ENCODE measurements around the gene COL9A1.
"Not testable (repeated sequence)": the region's sequence is repeated elsewhere in the genome, so short reads cannot be mapped to it uniquely, and the experiment has no call there.

The COL9A1 gene

DNA sequence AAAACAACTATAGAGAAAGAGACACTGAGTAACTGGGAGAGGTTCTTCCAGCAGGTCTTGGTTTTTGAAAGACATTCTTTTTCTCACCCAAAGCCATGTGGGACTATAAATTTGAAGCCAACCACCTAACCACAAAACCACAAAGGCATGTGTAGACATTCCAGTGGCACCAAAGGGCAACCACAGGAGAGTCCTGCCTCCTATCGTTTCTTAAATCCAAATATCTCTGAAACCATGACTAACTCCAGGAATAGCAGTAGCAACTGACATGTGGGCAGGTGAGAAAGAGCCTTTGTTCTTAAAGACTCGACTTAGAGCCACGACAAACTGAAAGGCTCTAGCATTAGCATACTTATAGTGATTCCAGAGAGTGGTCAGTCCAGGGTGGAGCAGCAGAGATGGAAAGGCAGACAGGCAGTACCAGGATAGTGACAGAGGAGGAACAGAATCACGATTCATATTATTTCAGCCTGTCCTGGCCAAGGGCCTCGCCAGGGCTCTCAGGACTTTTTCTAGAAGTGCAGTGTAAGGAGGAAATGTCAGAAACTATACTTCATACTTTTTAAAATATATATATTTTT, 9.4 kb upstream of the COL9A1 start:
- TF ChIP-seq MAX (IDR thresholded peaks at IDR 0.05; ENCODE audit: low read depth, low read length) (no peak), POLR2A (IDR thresholded peaks at IDR 0.05; ENCODE audit: extremely low read depth, insufficient read length) (no peak), MYC (IDR thresholded peaks at IDR 0.05; ENCODE audit: low read depth, low read length) (no peak)
- TF ChIP-seq, protein P1, sequence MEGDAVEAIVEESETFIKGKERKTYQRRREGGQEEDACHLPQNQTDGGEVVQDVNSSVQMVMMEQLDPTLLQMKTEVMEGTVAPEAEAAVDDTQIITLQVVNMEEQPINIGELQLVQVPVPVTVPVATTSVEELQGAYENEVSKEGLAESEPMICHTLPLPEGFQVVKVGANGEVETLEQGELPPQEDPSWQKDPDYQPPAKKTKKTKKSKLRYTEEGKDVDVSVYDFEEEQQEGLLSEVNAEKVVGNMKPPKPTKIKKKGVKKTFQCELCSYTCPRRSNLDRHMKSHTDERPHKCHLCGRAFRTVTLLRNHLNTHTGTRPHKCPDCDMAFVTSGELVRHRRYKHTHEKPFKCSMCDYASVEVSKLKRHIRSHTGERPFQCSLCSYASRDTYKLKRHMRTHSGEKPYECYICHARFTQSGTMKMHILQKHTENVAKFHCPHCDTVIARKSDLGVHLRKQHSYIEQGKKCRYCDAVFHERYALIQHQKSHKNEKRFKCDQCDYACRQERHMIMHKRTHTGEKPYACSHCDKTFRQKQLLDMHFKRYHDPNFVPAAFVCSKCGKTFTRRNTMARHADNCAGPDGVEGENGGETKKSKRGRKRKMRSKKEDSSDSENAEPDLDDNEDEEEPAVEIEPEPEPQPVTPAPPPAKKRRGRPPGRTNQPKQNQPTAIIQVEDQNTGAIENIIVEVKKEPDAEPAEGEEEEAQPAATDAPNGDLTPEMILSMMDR (IDR thresholded peaks at IDR 0.05; ENCODE audit: low read depth, low read length), result no peak
- peak; percentile 68 for DNase-seq (ENCODE audit: low read depth)
- no peak overlapping the region for H3K4me3 ChIP-seq (ENCODE audit: low read depth, low read length)

- TF ChIP-seq, protein P1 (IDR thresholded peaks at IDR 0.05; ENCODE audit: low read depth, low read length), result peak; percentile 43
- no peak for TF ChIP-seq MYC (IDR thresholded peaks at IDR 0.05; ENCODE audit: low read depth, low read length)
- DNase-seq (ENCODE audit: low read depth), result peak; percentile 57
- no peak overlapping the region for H3K4me3 ChIP-seq (ENCODE audit: low read depth, low read length)
Observed at GRCh38 chr6:70310063-70310694, 7.3 kb upstream of the COL9A1 start.

DNA sequence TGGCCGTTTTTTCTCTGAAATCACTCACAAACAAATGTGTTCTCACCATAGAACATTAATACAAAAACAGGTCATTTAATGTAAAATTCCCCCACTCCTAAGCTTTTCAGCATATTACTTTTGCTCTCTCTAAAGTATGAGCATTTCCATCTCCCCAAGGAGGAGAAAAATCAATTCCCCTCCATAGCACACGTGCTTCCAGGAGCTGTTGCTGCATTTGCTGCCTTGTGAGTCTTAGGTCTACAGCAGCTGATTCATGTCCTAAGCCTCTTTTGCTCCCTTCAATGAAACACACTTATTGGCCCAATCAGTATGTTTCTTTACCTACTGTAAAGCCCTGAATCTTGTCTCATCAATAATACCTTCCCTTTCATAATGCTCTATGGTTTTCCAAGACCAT, 6.4 kb upstream of the COL9A1 start:
- TF ChIP-seq MAX (IDR thresholded peaks at IDR 0.05; ENCODE audit: low read depth, low read length) (no peak), POLR2A (IDR thresholded peaks at IDR 0.05; ENCODE audit: extremely low read depth, insufficient read length) (no peak), MYC (IDR thresholded peaks at IDR 0.05; ENCODE audit: low read depth, low read length) (no peak)
- TF ChIP-seq, protein P1 (IDR thresholded peaks at IDR 0.05; ENCODE audit: low read depth, low read length), result no peak
- DNase-seq (ENCODE audit: low read depth), result no peak
- no peak overlapping the region for H3K4me3 ChIP-seq (ENCODE audit: low read depth, low read length)

GRCh38 chr6:70308142-70308541, 5.3 kb upstream of the COL9A1 start:
- DNase-seq (ENCODE audit: low read depth); H3K4me3 ChIP-seq (ENCODE audit: low read depth, low read length): not testable (repeated sequence)

- H3K4me3 ChIP-seq (ENCODE audit: low read depth, low read length), result no peak overlapping the region
- no peak for DNase-seq (ENCODE audit: low read depth)
- TF ChIP-seq MYC (IDR thresholded peaks at IDR 0.05; ENCODE audit: low read depth, low read length) (no peak), POLR2A (IDR thresholded peaks at IDR 0.05; ENCODE audit: extremely low read depth, insufficient read length) (no peak), MAX (IDR thresholded peaks at IDR 0.05; ENCODE audit: low read depth, low read length) (no peak)
- TF ChIP-seq, protein P1 (IDR thresholded peaks at IDR 0.05; ENCODE audit: low read depth, low read length), result no peak
Observed at GRCh38 chr6:70307008-70307407, 4.1 kb upstream of the COL9A1 start.

DNA sequence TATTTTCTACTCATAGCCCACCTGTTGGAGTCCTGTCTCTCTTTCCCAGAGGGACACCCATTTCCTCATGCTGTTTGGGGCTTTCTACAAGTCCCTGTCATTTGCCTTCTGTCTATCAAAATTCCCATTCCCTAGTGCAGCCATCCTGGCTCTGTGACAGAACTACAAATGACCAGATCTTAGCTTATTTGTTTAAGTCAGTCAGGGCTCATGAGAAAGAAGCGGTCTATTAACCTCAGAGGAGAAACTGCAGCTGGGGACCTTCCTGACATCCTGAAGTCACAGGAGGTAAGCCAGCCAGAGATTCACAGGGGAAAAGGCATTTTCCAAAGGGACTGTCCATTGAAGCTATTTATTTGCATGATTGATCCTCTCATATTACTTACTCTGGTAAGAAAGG, 1.7 kb upstream of the COL9A1 start:
- H3K4me3 ChIP-seq (ENCODE audit: low read depth, low read length), result no peak overlapping the region
- DNase-seq (ENCODE audit: low read depth), result no peak
- no peak for TF ChIP-seq MAX (IDR thresholded peaks at IDR 0.05; ENCODE audit: low read depth, low read length)
- TF ChIP-seq, protein P1 (IDR thresholded peaks at IDR 0.05; ENCODE audit: low read depth, low read length), result no peak
- no peak for TF ChIP-seq POLR2A (IDR thresholded peaks at IDR 0.05; ENCODE audit: extremely low read depth, insufficient read length)
- no peak for TF ChIP-seq MYC (IDR thresholded peaks at IDR 0.05; ENCODE audit: low read depth, low read length)

All from NB4 (cell line).